ENCODE results near the gene RPTOR.
"Not testable (repeated sequence)": the region's sequence is repeated elsewhere in the genome, so short reads cannot be mapped to it uniquely, and the experiment has no call there.

The RPTOR gene

DNA sequence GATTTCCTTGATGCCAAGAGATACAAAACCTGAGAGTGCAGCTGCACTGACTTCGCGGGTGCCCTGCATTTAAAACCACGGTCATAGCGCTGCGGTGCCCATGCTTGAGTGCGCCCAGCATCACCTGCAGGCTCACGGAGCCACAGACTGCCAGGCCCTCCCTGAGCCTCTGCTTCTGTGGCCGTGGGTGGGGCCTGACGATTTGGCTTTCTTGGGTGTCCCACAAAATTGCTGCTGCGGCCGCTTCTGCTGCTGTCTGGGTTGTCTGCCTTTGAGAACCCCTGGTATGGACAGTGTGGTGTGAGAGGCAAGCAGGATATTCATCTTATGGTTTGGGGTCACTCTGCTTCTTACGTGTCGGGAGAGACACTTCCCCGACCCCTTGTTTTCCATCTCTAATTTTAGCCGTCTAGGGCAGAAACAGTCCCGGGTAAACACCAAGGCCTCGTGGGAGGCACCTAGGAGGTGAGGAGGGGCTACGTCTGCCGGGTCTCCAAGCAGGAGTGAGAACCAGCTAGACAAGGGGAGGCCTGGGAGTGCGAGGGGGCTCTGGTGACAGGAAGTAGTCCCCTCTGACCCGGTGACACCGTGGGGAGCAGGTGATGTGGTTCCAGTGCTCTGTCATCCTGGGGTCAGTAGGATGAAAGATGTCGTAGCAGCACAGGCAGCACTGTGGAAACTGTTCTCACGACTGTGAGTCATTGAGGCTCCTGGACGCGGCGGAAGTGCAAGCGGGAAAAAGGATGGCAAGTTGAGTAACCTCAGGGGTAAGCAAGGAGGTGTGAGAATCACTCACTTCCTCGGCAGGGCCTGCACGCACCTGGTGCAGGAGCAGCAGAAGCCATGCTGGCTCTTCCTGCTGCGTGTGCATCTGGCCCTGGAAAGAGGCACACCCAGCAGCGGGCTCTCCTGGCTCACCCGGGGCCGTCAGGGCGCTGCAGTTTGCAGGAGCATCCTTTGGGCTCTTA is 176.3 kb downstream of the RPTOR start:
- DNase-seq, result no peak

DNA sequence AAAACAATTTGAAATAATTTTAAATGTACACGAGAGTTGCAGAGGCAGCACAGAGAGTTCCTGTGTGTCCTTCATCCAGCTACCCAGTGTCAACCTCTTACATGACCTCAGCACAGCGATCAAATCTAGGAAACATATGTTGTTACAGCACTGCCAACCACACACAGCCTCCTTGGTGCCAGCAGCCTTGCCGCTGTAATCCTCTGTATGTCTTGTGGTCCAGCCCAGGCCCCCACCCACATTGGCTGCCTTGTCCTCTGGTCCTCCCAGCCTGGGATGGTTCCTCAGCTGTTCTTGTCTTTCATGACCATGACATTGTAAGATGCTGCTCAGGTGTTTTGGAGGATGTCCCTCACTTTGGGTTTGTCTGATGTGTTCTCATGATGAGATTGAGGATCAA is 178.0 kb downstream of the RPTOR start:
- DNase-seq, result no peak

DNA sequence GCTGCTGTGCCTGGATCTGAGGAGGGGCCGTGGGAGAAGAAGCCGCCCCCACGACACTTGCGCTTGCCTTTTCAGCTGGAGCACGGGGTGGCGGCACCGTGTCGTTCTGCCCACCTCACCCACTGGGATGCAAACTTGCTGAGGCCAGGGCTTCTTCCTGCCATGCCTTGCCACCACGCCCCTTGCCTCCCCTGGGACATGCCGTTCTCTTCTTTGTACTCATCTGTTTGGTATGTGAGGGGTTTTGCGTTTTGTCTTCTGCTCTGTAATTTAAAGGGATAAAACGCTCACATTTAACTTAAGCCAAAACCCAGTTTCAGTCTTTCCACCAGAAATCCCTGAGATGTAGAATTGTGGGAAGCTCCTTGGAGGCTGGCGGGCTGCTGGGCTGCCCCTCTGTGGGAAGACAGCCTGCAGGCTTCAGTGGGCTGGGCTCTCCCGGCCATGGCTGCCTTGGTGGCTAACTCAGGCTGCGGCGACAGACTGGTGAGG is 180.2 kb downstream of the RPTOR start:
- no peak for DNase-seq

DNA sequence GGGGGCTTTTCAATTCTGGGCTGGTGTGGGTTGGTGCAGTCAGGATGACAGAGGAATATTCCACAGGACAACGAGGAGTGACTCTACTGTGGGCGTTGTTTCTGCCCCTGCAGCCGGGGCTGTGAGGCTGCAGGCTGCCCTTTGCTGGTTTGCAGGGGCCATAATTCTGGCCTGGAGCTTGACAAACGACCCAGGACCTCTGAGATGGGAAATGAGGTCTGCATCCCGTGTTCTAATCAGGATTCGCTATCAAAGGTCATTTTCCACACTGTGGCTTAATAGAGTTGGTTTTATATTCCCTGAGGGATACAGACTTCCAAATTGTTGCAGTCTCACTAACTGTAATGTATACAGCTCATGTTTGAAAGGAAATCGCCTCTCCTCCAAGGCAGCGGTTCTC is 180.9 kb downstream of the RPTOR start:
- DNase-seq, result no peak

DNA sequence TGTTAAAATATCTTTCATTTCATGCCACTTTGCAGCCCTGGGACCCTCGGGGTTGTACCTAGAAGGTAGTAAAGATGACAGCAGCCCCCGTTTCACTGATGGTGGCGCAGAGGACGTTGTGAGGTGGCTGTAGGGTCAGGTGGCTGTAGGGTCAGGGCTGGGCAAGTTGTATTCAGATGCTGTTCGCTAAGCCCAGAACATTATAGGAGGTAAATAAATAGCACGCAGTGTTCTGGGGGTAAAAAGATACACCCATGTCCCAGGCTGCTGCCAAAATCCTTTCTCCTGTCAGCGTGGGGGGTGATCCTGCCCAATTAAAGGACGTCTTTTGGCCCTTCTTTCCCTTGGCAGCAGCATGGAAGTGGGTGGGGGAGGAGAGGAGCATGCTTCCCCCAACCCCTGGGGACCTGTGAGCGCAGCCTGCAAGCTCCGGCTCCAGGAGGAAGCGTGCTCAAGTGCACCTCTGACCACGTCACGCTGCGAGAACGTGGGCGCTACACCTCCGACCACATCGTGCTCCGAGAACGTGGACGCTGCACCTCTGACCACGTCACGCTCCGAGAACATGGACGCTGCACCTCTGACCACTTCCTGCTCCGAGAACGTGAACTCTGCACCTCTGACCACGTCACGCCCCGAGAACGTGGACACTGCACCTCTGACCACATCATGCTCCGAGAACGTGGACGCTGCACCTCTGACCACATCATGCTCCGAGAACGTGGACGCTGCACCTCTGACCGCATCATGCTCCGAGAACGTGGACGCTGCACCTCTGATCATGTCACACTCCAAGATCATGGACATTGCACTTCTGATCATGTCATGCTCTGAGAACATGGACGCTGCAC is 182.1 kb downstream of the RPTOR start:
- no peak for DNase-seq

DNA sequence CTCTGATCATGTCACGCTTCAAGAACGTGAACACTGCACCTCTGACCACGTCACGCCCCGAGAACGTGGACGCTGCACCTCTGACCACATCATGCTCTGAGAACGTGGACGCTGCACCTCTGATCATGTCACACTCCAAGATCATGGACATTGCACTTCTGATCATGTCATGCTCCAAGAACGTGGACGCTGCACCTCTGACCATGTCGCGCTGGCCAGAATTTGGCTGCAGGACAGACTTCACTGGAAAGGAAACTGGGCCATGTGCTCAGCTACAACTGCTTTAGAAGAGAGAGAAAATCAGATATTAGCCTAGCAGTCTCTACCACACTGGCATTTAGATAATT is 182.7 kb downstream of the RPTOR start:
- DNase-seq, result no peak

DNA sequence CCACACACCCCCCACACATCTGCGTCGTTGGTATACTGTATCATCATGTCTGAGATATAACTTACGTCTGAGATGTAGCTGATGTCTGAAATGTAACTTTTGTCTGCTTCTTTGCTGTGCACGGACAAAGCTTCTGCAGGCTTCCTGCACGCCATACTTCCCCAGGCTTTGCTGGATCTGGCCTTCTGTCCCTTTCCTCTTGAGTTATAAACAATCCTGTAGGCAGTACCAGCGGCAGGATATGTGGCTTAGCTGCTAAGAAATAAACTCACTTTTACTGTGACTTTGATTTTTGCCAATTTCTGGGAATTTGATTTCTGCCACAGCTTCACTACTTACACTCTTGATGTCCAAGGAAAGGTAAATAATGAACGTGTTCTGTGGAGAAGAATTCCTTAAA is 184.4 kb downstream of the RPTOR start:
- no peak for DNase-seq

DNA sequence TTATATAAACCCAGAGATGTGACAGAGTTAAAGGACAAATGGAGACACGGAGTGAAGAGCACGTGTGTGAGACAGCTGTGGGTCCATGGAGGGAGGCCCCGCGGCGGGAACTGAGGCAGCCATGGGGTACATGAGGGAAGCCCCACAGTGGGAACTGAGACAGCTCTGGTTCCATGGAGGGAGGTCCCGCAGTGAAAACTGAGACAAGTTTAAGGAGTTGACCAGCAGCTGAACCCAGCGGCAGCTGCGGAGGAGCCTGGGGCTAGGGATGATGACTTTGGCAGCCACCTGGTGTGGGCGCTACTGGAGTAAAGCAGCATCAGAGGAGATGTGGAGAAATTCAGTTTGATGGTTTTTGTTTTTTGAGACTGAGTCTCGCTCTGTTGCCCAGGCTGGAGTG is 185.1 kb downstream of the RPTOR start:
- no peak for DNase-seq

DNA sequence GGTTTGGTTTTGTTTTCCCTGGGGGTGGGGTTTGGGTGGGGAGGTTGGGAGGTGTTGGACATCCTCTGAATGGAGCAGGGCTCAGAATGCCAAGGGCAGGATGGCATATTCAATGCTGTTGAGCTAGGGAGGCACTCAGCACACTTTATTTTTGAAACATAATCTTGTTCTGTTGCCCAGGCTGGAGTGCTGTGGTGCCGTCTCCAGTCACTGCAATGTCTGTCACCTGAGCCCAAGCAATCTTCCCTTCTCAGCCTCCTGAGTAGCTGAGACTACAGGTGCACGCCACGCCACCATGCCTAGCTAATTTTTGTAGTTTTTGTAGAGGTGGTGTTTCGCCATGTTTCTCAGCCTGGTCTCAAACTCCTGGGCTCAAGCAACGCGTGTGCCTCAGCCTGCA is 186.1 kb downstream of the RPTOR start:
- no peak for DNase-seq

DNA sequence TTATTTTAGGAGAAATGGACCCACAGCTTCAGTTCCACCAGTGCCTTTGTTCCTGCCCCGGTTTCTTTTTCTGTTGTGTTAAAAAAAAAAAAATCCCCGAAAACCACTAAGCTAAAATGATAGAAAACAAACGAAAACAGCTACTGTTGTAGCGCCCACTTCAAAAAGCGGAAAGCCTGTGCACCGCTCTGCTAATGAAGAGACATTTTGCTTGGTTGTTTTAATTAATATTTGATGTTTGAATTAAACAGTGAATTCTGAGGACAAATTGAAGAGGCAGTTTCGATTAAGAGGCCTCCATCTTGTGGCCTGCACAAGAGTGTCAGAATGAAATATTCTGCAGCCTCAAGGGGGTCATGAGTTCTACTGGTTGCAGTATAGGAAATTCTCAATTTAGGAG is 186.7 kb downstream of the RPTOR start:
- no peak for DNase-seq

DNA sequence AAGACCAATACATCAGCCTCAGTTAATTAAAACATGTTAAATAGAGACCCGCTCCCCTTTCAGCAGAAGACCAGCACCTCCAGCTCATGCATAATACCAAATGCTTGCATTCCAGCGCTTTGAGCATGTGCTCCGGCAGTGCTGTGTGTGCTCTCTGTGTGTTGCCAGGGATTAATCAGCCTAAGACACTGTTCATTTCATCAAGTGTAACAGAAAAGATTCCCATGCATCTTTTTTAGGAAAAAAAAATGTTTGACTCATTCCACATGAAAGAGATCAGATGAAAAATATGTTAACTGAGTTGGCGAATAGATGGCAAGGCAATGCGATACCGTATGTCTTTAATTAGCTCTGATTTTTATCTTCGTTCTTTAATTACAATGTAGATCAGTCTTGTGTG is 187.6 kb downstream of the RPTOR start:
- no peak for DNase-seq

DNA sequence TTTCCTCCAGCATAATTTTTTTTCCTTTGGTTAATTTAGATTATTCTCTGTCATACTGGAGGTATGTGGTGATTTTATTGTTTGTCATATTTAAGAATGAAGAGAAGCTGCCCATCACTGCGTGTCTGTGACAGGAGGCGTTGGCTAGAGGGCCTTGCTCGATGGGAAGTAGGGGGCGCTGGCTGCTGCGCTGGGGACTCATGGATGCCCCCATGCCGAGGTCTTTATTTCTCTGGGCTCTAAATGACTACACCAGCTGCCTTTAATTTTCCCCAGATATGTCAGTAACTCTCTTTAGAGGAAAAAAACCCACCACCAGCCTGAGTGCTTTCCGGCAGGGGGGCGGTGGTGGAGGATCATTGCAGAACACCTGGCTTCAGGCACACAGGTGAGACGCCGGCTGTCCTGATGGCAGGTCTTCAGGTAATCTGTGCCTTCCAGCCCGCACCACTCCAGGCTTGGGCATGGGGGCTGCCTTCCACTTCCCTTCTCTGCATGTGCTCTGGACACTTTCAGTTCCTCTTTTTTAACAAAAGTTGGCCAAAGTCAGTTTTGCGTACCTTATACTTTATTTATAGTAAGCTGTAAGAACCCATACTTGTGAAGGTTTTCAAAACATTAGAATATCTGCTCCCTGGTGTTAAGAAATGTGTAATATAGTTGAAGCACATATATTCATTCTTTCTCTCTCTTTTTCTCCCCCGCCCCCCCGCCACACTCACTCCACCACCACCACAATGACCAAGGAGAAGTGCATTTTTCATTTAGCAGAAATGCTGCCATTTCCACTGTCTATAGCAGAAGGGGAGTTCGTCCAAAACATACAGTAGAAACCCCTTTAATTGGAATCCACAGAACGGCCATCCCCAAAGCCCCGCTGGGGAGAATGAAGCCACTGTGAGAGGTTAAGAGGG is 192.7 kb downstream of the RPTOR start:
- no peak for DNase-seq

DNA sequence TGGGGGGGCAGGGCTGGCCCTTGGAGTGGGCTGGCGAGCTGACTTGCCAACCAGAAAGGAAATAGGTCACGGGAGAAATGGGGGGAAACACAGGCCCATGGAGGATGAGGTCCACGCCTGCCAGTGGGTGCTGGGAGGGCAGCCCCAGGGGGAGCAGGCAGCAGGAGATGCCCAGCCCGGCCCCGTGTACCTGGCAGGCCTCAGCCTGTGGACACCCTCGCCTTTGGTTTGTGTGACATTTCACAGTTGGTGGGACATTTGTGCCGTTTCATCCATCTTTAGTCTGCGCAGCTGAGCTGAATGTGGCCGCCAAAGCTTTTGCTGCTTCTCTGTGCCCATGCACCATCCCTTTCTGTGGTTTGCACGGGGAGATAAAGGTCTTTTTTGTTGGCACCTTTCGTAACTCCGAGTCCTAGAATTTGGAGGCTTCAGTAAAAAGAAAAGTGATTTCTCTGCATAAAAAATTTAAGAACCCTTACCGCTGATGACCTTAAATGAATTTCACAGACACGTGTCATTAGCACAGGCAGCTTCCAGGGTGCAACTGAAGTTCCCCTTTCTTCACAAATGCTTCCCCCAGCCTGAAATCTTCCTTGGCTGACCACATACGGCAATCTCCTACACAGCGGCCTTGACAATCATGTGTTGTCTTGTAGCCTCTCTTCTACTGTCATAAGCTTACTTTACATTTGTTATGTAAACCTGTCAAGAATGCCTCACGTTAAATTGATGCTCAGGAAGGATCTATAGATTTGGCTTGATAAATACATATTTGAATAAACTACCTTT is 193.6 kb downstream of the RPTOR start:
- no peak for DNase-seq

DNA sequence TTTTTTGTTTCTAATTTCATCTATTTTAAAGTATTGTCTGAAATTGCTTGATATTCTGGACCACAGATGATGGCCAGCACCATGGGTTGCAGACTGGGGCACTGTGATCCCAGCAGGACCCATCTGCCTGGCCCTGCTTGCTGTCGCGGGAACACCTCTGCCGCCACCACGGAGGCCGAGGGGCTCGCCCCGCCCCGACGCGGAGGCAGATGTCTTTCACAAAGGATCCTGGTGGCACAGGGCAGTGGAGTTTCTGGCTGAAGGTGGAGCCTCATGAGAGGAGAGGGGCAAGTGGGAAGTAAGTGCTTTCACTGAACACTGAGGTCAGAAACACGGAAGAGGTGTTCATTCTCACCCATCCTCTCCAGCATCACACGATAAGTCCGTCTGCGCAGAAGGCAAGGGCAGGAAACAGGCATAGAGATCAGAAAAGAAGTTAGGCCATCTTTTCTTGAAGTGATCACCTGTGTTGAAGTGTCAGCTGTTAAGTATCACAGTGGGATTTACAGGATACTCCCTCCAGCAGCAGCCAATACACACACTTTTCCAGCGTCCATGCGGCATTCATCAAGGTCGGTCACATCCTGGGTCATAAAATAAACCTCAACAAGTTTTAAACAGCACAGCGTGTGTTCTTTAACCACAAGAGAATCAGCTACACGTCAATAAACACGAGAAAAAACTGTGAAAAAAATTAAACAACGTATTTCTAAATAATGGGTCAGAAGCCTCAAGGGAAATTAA is 194.5 kb downstream of the RPTOR start:
- no peak for DNase-seq

DNA sequence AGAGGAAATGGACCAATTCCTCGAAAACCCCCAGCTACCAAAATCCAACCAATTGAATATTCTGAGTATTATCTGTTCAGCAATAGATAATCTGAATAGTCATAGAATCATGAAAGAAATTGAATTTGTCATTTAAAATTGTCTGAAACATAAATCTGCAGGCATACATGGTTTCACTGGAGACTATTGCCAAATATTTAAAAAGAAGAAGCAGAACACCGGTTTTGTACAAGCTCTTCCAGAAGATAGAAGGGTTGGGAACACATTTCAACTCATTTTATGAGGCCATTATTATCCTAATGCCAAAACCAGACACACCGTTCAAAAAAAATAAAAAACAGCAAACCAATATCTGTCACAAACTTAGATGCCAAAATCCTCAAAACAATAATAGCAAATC is 195.5 kb downstream of the RPTOR start:
- DNase-seq, result no peak

DNA sequence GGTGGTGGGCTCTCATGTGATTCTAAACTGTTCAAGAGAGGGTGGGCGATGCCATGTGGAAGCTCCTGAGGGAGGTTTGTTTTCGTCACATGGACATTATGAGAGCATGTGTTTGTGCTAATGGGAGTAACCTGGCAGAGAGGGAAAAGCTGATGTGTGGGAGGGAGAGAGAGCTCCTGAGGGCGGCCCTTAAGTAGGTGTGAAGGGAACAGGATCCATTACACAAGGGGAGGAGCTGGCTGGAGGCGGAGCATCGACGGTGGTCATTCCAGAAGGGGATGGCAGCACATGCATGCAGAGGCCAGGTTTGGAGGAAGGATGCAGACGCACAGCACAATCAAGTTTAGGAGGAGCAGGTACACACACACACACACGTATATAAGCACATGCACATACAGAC is 197.5 kb downstream of the RPTOR start:
- no peak for DNase-seq

DNA sequence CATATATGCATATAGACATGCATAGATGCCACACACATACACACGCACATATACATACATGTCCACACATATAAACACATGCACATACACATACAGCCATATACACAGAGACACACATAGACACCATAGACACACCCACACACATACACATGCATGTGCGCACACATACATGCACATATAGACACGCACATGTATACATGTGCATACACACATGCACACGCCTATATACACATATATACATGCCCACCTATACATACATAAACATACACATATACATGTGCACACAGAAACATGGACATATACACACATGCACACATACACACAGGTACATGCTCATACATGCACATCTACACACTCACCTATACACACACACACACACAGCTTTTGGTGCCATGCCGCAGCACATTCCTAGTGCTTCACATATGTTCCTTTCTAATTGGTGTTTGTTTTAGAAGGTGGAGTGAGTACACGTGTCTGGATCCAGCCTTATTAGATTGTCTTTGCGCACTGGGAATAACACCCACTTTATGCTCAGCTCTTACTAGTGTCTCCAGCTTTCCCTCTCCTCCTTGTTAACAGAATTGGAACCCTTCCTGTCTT is 198.0 kb downstream of the RPTOR start:
- DNase-seq, result no peak

DNA sequence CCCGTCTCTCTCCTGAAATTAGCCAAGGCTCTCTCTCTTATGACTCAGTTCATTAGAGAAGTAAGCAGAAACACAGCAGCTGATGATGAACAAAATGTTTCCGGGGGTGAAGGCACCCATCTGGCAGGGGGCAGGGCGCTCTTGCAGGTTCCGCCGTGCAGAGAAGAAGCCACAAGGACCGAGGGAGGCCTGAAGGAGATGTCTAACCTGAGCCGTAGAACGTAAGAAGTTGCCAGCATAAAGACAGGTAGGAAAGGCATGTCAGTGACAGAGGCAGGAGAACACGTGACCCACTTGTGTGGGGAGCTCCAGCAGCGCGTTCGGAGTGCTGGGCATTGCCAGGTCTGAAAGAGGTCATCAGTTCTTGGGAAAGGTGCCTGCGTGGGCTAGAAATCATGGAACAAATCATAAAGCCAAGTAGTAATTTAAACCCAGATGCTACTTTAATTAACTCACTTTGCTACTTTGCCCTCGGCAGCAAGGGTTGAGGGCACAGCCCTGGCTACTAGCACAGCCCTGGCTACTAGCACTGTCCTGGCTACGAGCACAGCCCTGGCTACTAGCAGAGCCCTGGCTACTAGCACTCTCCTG is 198.6 kb downstream of the RPTOR start:
- no peak for DNase-seq

DNA sequence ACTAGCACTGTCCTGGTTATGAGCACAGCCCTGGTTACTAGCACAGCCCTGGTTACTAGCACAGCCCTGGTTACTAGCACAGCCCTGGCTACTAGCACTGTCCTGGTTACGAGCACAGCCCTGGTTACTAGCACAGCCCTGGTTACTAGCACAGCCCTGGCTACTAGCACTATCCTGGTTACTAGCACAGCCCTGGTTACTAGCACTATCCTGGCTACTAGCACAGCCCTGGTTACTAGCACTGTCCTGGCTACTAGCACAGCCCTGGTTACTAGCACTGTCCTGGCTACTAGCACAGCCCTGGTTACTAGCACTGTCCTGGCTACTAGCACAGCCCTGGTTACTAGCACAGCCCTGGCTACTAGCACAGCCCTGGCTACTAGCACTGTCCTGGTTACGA is 199.3 kb downstream of the RPTOR start:
- not testable (repeated sequence) for DNase-seq

DNA sequence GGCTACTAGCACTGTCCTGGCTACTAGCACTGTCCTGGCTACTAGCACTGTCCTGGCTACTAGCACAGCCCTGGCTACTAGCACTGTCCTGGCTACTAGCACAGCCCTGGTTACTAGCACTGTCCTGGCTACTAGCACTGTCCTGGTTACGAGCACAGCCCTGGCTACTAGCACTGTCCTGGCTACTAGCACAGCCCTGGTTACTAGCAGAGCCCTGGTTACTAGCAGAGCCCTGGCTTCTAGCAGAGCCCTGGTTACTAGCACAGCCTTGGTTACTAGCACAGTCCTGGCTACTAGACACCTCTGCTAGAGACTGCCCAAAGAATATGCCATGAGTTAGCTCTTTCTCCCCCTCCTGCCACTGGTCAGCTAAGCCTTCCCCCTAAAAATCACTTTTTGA is 200.1 kb downstream of the RPTOR start:
- DNase-seq, result not testable (repeated sequence)
